Cerebellar nuclear complex (tissue), 1 donor: ENCODE measurements around the gene TECPR1.

Source experiments
- DNase-seq, 2 experiments: peaks; one replicate each; lab custom pipeline; 2025; lab: John Stamatoyannopoulos, UW

The TECPR1 gene

GRCh38 chr7:98192781-98193457 lies 59.1 kb downstream of the TECPR1 start:
- no peak for DNase-seq

GRCh38 chr7:98191668-98192431 lies 60.2 kb downstream of the TECPR1 start:
- DNase-seq = no peak

GRCh38 chr7:98189559-98189958 lies 62.5 kb downstream of the TECPR1 start:
- no peak for DNase-seq

GRCh38 chr7:98187138-98187502 lies 64.9 kb downstream of the TECPR1 start:
- no peak for DNase-seq

- no peak for DNase-seq
Observed at GRCh38 chr7:98186452-98187137, 65.4 kb downstream of the TECPR1 start.

- no peak for DNase-seq
Observed at GRCh38 chr7:98185101-98185500, 66.9 kb downstream of the TECPR1 start.

GRCh38 chr7:98180751-98181150 lies 71.3 kb downstream of the TECPR1 start:
- DNase-seq = no peak

GRCh38 chr7:98178762-98179490 lies 73.1 kb downstream of the TECPR1 start:
- no peak for DNase-seq

GRCh38 chr7:98178321-98178720 lies 73.7 kb downstream of the TECPR1 start:
- DNase-seq = peak; percentile 71 to 80

GRCh38 chr7:98177553-98177952 lies 74.5 kb downstream of the TECPR1 start:
- no peak for DNase-seq

GRCh38 chr7:98175260-98175940 lies 76.6 kb downstream of the TECPR1 start:
- DNase-seq = no peak

GRCh38 chr7:98174334-98175259 lies 77.4 kb downstream of the TECPR1 start:
- DNase-seq = peak; percentile 50 to 70

- DNase-seq = no peak
Observed at GRCh38 chr7:98171449-98171848, 80.6 kb downstream of the TECPR1 start.

GRCh38 chr7:98170966-98171365 lies 81.1 kb downstream of the TECPR1 start:
- no peak for DNase-seq

- DNase-seq = no peak
Observed at GRCh38 chr7:98168904-98169621, 83.0 kb downstream of the TECPR1 start.

- DNase-seq = peak; percentile 15 to 51
Observed at GRCh38 chr7:98168181-98168903, 83.7 kb downstream of the TECPR1 start.

- no peak for DNase-seq
Observed at GRCh38 chr7:98167653-98168052, 84.4 kb downstream of the TECPR1 start.

- DNase-seq = no peak
Observed at GRCh38 chr7:98166668-98166970, 85.4 kb downstream of the TECPR1 start.
